Kidney (tissue), 14 donors: Measurements from ENCODE around the gene TJP1. TPM values are rescaled to one million over a fixed set of nuclear protein-coding genes. Genes with fewer than 3 reads are reported as not detected.

Experiments
- DNase-seq, 5 donors: peaks; one replicate each; pipeline ENCODE4 v3.0.0-alpha.2; 2013 to 2020
- FAIRE-seq: peaks from 2 replicates; lab custom pipeline; 2012; peaks lifted over from hg19 to GRCh38; lab: Jason Lieb, UNC
- H3K27ac ChIP-seq, 2 donors: one replicate each; pipeline ENCODE4 v1.7.0; 2013; ENCODE audit warnings: low read depth in 2 of 2, low read length in 2 of 2, inconsistent platforms in 1 of 2
- H3K27me3 ChIP-seq: one replicate; pipeline ENCODE4 v1.7.1; 2013; ENCODE audit warnings: low read length, inconsistent platforms; ENCODE audit not compliant: control insufficient read depth, insufficient read depth
- H3K36me3 ChIP-seq, 3 donors: one replicate each; pipeline versions ENCODE4 v1.7.0 to v1.7.1; 2013; ENCODE audit warnings: low read length in 3 of 3, control low read depth in 1 of 3, inconsistent platforms in 1 of 3; ENCODE audit not compliant: insufficient read depth in 3 of 3, control insufficient read depth in 2 of 3
- H3K4me1 ChIP-seq, 3 donors: one replicate each; pipeline versions ENCODE4 v1.7.0 to v1.7.1; 2013; ENCODE audit warnings: low read length in 3 of 3, inconsistent platforms in 1 of 3, low read depth in 1 of 3; ENCODE audit not compliant: control insufficient read depth in 2 of 3, insufficient read depth in 2 of 3
- H3K4me3 ChIP-seq, 3 donors: one replicate each; pipeline versions ENCODE4 v1.7.0 to v1.8.1; 2013; ENCODE audit warnings: low read length in 3 of 3, control low read depth in 1 of 3, inconsistent platforms in 1 of 3
- H3K9ac ChIP-seq, 3 donors: one replicate each; pipeline versions ENCODE4 v1.7.0 to v1.7.1; 2013; ENCODE audit warnings: low read length in 3 of 3, control low read depth in 1 of 3, inconsistent platforms in 1 of 3
- H3K9me3 ChIP-seq, 3 donors: one replicate each; pipeline versions ENCODE4 v1.7.0 to v1.7.1; 2013; ENCODE audit warnings: low read length in 3 of 3, control low read depth in 1 of 3, inconsistent platforms in 1 of 3; ENCODE audit not compliant: control insufficient read depth in 2 of 3, insufficient read depth in 1 of 3
- CTCF ChIP-seq: IDR thresholded peaks from 3 replicates; pipeline ENCODE4 v1.5.1; 2012; ENCODE audit warnings: mild to moderate bottlenecking, moderate library complexity, borderline replicate concordance; ENCODE audit not compliant: insufficient read depth; ENCODE audit errors: extremely low read depth
- intact Hi-C: fragments of 100-400 bp; cut with DNase I; formaldehyde crosslinking; loops from one replicate; pipeline ENCODE4 v1.11.1; 2022
- polyA plus RNA-seq: library from polyadenylated mRNA; stranded (reverse); fragments of 350-450 nt; fragmentation: Illumina TruSeq; extraction: RNeasy Lipid Tissue Mini Kit (QIAGEN cat#74804); gene quantifications from one replicate; pipeline ENCODE4 v1.2.3, GENCODE V29; 2014; ENCODE audit warnings: low read depth, low replicate concordance; ENCODE audit not compliant: insufficient read depth
- total RNA-seq: library from RNA; stranded (reverse); fragmentation: NEBNext Ultra II Directional; extraction: Animal tissue kit (Norgen Biotek cat#: 25700); gene quantifications from one replicate; pipeline ENCODE4 v1.2.1, GENCODE V29; 2021
- donor health status: control.
- donor health status: control.
- donor health status: control.
- donor health status: control.
- donor health status: control.
- donor health status: DM: yes; HTN: yes; CAD: no.
- donor health status: Normal renal cell carcinoma (clear cell type).

TJP1 gene
- total and polyA plus RNA-seq, 2 donors from 2014 or later: 17.7 to 121 TPM

DNA sequence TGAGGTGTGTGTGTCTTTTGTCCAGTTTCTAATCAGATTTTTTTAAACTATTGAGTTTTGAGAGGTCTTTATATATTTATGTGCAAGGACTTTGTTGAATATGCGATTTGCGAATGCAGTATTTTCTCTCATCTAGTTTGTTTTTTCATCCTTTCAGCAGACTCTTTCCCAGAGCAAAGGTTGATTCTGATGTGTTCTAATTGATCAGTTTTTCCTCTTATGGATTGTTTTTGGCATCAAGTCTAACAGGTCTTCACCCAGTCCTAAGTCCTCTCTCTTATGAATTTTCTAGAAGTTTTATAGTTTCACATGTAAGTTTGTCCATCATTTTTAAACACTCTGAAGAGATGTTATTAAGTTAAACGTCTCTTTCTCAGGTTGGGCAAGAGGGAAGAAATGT, 17.8 kb upstream of the TJP1 start:
- DNase-seq (no peak), FAIRE-seq (no peak)
- Histone ChIP-seq H3K36me3 (no peaks in the 10 kb centered on the region), H3K27ac (no peak overlapping the region), H3K9ac (no peak overlapping the region), H3K27me3 (no peaks in the 10 kb centered on the region), H3K4me3 (no peak overlapping the region), H3K4me1 (peaks cover 0 to 2% (median 0%) of the 10 kb centered on the region in 3 donors), H3K9me3 (no peaks in the 10 kb centered on the region)
- intact Hi-C loops: no loop called here
- no peak for TF ChIP-seq CTCF

- FAIRE-seq: no peak
- Histone ChIP-seq H3K4me1 (peaks cover 0 to 2% (median 0%) of the 10 kb centered on the region in 3 donors), H3K4me3 (no peak overlapping the region), H3K9ac (no peak overlapping the region), H3K27ac (no peak overlapping the region), H3K27me3 (no peaks in the 10 kb centered on the region), H3K9me3 (no peaks in the 10 kb centered on the region), H3K36me3 (no peaks in the 10 kb centered on the region)
- TF ChIP-seq CTCF: no peak
- no peak for DNase-seq
- intact Hi-C loops: no loop called here
Observed at GRCh38 chr15:29838352-29839010, 16.2 kb upstream of the TJP1 start.

- H3K27ac ChIP-seq: no peak overlapping the region
- H3K4me1 ChIP-seq: no peaks in the 10 kb centered on the region
- DNase-seq (peak in 1 of 5 donors; percentile 50), FAIRE-seq (no peak)
- no peaks in the 10 kb centered on the region for H3K27me3 ChIP-seq
- H3K36me3 ChIP-seq: no peaks in the 10 kb centered on the region
- no peak for TF ChIP-seq CTCF
- no peak overlapping the region for H3K9ac ChIP-seq
- intact Hi-C loops: no loop called here
- H3K4me3 ChIP-seq: no peak overlapping the region
- peaks cover 0 to 4% (median 0%) of the 10 kb centered on the region in 3 donors for H3K9me3 ChIP-seq
Observed at GRCh38 chr15:29835301-29835700, 13.0 kb upstream of the TJP1 start.
